Smooth muscle cell of the brain vasculature (primary cell): ENCODE results near the gene GCC1.
"Not testable (repeated sequence)": the region's sequence is repeated elsewhere in the genome, so short reads cannot be mapped to it uniquely, and the experiment has no call there.

Experiments used
- DNase-seq: peaks from one replicate; pipeline ENCODE4 v3.0.0-alpha.2; 2012; ENCODE audit warnings: low read depth, low spot score

Gene GCC1

GRCh38 chr7:127588697-127589482, 3.5 kb upstream of the GCC1 start:
- DNase-seq = no peak

DNA sequence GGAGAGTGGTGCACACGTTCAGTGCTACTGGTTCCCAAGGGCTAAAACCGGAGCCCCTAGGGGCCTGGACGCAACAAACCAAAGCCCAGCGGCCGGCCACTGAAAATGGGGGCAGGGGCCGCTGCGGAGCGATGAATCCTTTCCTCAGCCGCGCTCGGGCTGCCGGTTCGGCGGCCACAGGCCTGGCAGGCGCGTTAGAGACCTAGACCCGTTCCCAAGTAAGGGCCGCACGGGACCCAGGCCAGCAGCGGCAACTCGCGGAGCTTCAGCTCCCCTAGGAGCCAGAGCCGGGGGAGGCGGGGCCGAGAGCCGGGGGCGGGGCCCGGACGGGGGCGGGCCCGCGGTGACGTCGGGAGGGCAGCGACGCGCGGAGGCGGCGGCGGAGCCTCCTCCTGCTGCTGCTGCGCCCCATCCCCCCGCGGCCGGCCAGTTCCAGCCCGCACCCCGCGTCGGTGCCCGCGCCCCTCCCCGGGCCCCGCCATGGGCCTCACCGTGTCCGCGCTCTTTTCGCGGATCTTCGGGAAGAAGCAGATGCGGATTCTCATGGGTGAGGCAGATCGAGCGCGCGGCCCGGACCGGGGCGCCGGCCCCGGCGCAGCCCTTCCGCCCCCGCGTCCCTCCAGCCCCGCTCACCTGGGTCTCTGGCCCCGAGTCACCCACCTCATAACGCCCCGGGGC, 2.8 kb upstream of the GCC1 start, which contains the start of gene ARF5:
TSS of gene ARF5 (plus strand) at position 393 of the 678 bp plus-strand sequence. CDS start at position 481, 88 bp downstream.
- peak; percentile 32 for DNase-seq

DNA sequence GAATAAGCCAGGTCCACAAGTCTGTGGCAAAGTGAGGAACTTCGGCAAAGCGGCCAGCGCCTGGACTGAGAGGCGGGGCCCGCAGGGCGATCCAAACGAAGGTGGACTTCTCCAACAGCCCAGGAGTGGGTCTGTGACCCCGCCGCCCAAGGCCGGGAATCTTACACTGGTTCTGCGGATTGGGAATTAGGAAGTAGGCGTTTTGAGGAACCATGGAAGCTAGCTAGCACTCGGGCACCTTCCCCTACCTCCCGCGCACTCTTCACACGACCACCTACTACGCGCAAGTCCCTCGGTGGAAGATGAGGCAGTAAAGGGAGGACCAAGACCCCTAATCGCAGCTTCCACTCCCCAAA, 2.2 kb upstream of the GCC1 start:
- DNase-seq = no peak

- DNase-seq = no peak
Observed at GRCh38 chr7:127586346-127586745, 950 bp upstream of the GCC1 start.

DNA sequence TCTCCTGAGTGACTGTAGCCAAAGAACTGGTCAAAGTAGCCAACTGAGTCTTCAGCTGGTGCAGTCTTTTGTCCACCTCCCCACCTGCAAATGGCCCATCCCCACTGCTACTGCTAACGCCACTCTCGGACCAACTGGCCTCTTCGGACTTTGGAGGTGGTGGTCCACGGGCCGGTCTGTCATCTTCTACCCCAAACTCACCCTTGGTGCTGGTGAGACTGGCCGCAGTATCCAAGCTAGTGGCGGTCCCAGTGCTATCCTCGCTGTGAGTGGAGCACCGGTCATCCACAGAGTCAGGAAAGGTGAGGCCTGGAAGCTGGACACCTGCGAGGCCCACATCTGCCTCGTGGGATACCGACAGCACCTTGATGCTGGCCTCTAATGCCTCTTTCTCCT, 750 bp downstream of the GCC1 start:
- DNase-seq = no peak

DNA sequence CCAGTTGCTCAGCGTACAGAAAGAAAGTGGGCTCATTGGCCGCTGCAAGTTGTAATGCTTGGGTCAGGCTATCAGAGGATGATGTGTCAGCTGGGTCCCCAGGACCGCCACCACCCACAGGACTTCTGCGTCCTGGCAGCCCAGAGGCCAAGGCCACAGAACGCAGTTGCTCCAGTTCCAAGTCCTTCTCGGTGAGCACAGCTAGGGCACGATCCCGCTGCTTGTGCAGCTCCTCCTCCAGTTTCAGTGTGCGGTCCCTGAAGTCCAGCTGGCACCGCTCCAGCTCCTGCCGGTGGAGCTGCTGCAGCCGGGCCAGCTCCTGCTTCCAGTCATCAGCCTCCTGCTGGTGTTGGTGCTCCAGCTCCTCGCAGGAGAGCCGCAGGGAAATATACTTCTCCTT, 3.0 kb downstream of the GCC1 start:
- peak; percentile 65 for DNase-seq

DNA sequence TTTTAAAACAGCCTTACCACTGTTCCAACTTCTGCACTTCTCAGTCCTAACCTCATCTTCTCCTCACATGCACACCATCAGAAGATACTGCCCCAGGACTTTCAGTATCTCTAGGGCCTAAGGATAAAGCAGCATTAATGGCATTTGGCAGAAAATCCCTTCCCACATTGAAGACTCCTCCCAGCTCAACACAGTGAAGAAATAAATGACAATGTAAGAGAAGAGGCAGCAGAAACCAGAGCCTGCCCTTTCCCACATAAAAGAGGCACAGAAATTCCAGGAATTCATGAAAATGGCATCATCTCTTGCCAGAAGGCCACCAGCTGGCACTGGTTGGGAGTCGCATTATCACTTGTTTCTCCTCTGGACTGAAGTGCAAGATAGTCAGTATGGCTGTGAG, 3.7 kb downstream of the GCC1 start:
- DNase-seq = no peak

GRCh38 chr7:127580612-127581011, 4.8 kb downstream of the GCC1 start:
- DNase-seq = no peak

DNA sequence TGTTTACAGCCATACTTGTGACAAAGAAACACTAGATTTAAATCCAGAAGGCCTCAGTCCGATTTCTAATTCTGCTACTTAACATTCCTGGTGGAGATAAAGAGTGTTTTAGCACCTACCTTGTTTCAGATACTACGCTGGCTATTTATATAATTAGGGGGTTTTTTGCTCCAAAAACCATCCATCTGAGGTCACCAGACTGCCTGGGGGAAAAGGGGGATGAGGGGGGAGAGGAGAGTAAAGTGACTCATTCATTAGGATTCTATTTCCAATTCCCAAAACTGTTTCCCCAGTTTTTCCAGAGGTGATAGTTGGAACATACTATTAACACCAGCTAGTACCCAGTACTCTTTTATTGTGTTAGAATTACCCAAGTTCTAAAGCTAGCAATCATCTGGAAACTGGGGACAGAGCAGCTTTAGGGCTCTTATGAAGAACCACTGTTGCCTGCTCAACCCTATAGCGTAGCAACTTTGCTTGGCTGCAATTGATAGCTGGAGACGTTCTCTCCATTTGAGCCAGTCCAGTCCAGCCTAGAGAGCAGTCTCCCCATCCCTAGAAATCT, 6.6 kb downstream of the GCC1 start:
- DNase-seq = no peak

GRCh38 chr7:127578036-127578684, 7.2 kb downstream of the GCC1 start:
- no peak for DNase-seq

- no peak for DNase-seq
Observed at GRCh38 chr7:127571741-127572505, 13.5 kb downstream of the GCC1 start.

- not testable (repeated sequence) for DNase-seq
Observed at GRCh38 chr7:127568034-127568433, 17.4 kb downstream of the GCC1 start.

DNA sequence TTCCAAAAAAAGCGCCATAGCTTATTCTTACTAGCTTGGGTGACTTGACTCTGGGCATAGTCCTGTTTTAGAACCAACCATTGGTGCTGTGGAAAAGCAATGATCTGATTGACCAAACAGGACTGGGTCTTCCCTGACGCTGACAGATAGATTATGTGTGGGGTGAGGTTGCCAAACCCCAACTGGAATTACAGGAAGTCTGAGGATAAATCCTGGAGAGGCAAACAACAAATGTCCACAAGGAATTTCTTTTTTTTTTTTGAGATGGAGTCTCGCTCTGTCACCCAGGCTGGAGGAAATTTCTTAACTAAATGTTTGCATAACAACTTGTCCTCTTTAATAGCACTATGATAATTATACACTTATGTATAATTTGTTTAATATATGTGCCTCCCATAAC, 19.2 kb downstream of the GCC1 start:
- no peak for DNase-seq

- no peak for DNase-seq
Observed at GRCh38 chr7:127557803-127558202, 27.6 kb downstream of the GCC1 start.

DNA sequence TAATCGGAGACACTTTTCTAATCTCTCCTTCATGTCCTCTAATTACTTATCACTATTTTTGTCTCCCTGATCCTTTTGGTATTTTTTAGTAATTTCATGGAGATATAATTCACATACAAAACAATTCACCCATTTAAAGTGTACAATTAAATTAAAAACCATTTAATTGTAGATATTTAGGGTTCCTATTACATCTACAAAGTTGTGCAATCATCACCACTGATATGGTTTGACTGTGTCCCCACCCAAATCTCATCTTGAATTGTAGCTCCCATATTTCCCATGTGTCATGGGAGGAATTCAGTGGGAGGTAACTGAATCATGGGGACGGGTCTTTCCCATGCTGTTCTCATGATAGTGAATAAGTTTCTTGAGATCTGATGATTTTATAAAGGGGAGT, 29.0 kb downstream of the GCC1 start:
- no peak for DNase-seq

GRCh38 chr7:127551941-127552340, 33.5 kb downstream of the GCC1 start:
- no peak for DNase-seq

DNA sequence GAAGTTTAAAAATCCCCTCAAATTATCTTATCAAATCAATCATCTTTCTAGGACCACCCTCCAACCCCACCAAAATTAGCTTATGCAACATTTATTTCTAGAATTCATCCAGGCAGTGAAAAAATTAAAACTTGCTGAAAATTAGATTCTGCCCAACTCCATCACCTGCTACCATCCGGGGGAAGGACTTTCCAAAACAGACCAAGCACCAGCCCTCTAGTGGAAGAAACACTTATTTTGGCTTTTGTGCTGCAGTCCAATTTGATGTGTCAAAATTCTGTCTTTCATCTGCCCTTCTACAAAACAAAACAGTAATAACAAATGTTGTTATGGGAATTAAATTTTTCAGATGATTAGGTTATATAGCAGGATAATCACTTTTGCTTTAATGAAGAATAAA, 35.1 kb downstream of the GCC1 start:
- DNase-seq = no peak

DNA sequence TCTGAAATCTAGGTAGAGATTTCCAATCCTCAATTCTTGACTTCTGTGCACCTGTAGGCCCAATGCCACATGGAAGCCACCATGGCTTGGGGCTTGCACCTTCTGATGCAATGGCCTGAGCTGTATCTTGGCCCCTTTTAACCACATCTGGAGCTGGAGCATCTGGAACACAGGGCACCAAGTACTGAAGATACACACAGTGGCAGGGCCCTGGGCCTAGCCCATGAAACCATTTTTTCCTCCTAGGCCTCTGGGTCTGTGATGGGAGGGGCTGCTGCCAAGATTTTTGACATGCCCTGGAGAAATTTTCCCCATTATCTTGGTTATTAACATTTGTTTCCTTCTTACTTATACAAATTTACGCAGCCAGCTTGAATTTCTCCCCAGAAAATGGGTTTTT, 39.1 kb downstream of the GCC1 start:
- DNase-seq = no peak

- DNase-seq = no peak
Observed at GRCh38 chr7:127541548-127541947, 43.8 kb downstream of the GCC1 start.

DNA sequence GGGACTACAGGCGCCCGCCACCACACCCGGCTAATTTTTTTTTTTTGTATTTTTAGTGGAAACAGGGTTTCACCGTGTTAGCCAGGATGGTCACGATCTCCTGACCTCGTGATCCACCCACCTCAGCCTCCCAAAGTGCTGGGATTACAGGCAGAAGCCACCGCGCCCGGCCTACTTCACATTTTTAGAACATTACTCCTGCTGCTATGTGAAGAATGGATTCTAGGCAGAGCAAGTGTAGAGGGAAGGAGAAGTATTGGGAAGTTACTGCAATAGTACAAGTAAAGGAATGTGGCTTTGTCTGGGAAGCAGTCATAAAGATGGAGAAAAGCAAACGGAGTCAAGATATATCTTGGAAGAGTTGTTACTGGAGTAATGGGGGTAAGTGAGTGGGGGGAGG, 44.9 kb downstream of the GCC1 start:
- not testable (repeated sequence) for DNase-seq

- no peak for DNase-seq
Observed at GRCh38 chr7:127539116-127539515, 46.3 kb downstream of the GCC1 start.

DNA sequence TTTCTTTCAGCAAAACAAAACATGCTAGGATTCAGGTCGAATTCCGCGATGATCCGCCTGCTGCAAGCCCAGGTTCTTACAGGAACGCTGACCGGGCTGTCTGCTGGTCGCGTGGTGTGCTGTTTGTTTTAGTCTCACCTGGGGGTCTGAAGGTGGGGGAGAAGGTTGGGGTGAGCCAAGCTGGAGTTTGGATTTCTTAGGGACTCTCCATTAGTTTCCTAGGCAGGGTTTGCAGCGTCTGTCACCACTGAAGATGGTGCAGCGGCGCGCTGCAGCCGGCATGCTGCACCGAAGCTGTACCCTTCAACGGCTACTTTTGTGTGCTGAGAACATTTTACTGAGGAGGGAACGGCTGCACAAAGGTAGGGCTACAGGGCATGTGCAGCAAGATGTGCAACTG, 48.7 kb downstream of the GCC1 start:
- DNase-seq = no peak
